Endothelial cell of umbilical vein (primary cell): ENCODE data around the gene CRY2. TPM values are rescaled to one million over a fixed set of nuclear protein-coding genes. Genes with fewer than 3 reads are reported as not detected.
"Not testable (repeated sequence)": the region's sequence is repeated elsewhere in the genome, so short reads cannot be mapped to it uniquely, and the experiment has no call there.

Experiments
- BruUV-seq: library from RNA; stranded (reverse); fragments of 400-500 nt; replicated peaks from 2 replicates; lab custom pipeline; 2021; lab: Mats Ljungman, UMichigan
- CTCF ChIA-PET: fragments of 300-600, 350-600 bp; sonication (Branson Sonifier 250); formaldehyde crosslinking; loops from one replicate; lab custom pipeline; 2021; ENCODE audit warnings: antibody characterized with exemption, inconsistent platforms; lab: Charles Lee
- POLR2A ChIA-PET: fragments of 300-600, 350-600 bp; sonication (Branson Sonifier 250); formaldehyde crosslinking; loops from one replicate; lab custom pipeline; 2021; ENCODE audit warnings: antibody characterized with exemption, inconsistent platforms; lab: Charles Lee
- DNase-seq: peaks from one replicate; pipeline ENCODE4 v3.0.0-alpha.2; 2011; ENCODE audit warnings: low read depth, low spot score
- FAIRE-seq: peaks from 2 replicates; lab custom pipeline; 2011; peaks lifted over from hg19 to GRCh38; lab: Jason Lieb, UNC
- H2AFZ ChIP-seq: 2 replicates; pipeline ENCODE4 v1.6.0; 2012; ENCODE audit warnings: low read depth, low read length, control low read depth, inconsistent platforms
- H3K27ac ChIP-seq: 2 replicates; pipeline ENCODE4 v1.5.1; 2011; ENCODE audit warnings: low read depth, mild to moderate bottlenecking, control low read depth, low read length, moderate library complexity; ENCODE audit not compliant: insufficient read depth
- H3K27me3 ChIP-seq, 2 experiments: 2 replicates each; pipeline versions ENCODE4 v1.6.0 to v1.6.1; 2011; ENCODE audit warnings: low read length in 2 of 2, mixed read lengths in 1 of 2; ENCODE audit not compliant: control insufficient read depth in 2 of 2, insufficient read depth in 2 of 2
- H3K36me3 ChIP-seq, 2 experiments: 2 replicates in 1 of 2; 3 replicates in 1 of 2; pipeline ENCODE4 v1.5.1; 2011; ENCODE audit warnings: low read length in 2 of 2, mild to moderate bottlenecking in 1 of 2, moderate library complexity in 1 of 2; ENCODE audit not compliant: control insufficient read depth in 2 of 2, insufficient read depth in 2 of 2; ENCODE audit errors: extremely low read depth in 1 of 2
- H3K4me1 ChIP-seq: 3 replicates; pipeline ENCODE4 v1.5.1; 2011; ENCODE audit warnings: mild to moderate bottlenecking, low read length; ENCODE audit not compliant: control insufficient read depth, insufficient read depth; ENCODE audit errors: extremely low read depth
- H3K4me2 ChIP-seq: 2 replicates; pipeline ENCODE4 v1.6.1; 2011; ENCODE audit warnings: low read length, control low read depth, mixed read lengths; ENCODE audit not compliant: insufficient read depth
- H3K4me3 ChIP-seq, 3 experiments: fragments of 200-600 bp in 1 of 3; sonication (generic), shearing (Covaris generic) in 1 of 3; replicated peaks in 1 of 3; 2 replicates each; pipeline ENCODE4 v1.5.1; 2011 to 2016; ENCODE audit warnings: control low read depth in 3 of 3, low read length in 3 of 3, mild to moderate bottlenecking in 2 of 3, inconsistent platforms in 1 of 3, low read depth in 1 of 3, moderate library complexity in 1 of 3; ENCODE audit not compliant: insufficient read depth in 1 of 3
- H3K79me2 ChIP-seq: 2 replicates; pipeline ENCODE4 v1.6.0; 2012; ENCODE audit warnings: low read length, inconsistent platforms; ENCODE audit not compliant: control insufficient read depth, insufficient read depth
- H3K9ac ChIP-seq: replicated peaks from 2 replicates; pipeline ENCODE3; 2011; ENCODE audit warnings: low read length, control low read depth; ENCODE audit not compliant: insufficient read depth; ENCODE audit errors: extremely low read depth
- H3K9me1 ChIP-seq: replicated peaks from 3 replicates; pipeline ENCODE4 v1.6.0; 2011; ENCODE audit warnings: mild to moderate bottlenecking, low read length; ENCODE audit not compliant: control insufficient read depth, insufficient read depth; ENCODE audit errors: extremely low read depth
- H3K9me3 ChIP-seq: replicated peaks from 2 replicates; pipeline ENCODE4 v1.5.1; 2012; ENCODE audit warnings: low read length, inconsistent platforms; ENCODE audit not compliant: control insufficient read depth, insufficient read depth
- H4K20me1 ChIP-seq: replicated peaks from 2 replicates; pipeline ENCODE3; 2011; ENCODE audit warnings: mild to moderate bottlenecking, low read length; ENCODE audit not compliant: control insufficient read depth, insufficient read depth; ENCODE audit errors: extremely low read depth
- EZH2 ChIP-seq: IDR thresholded peaks from 2 replicates; pipeline ENCODE4 v1.6.1; 2012; ENCODE audit warnings: borderline replicate concordance, low read depth, mild to moderate bottlenecking, moderate library complexity, low read length, inconsistent platforms; ENCODE audit not compliant: severe bottlenecking
- FOS ChIP-seq: IDR thresholded peaks from 2 replicates; pipeline ENCODE4 v1.6.1; 2011; ENCODE audit warnings: mild to moderate bottlenecking, low read length, moderate library complexity, borderline replicate concordance; ENCODE audit not compliant: insufficient read depth
- GATA2 ChIP-seq: IDR thresholded peaks from 2 replicates; pipeline ENCODE4 v1.7.0; 2011; ENCODE audit warnings: low read depth, mild to moderate bottlenecking, moderate library complexity, mixed read lengths, low read length; ENCODE audit not compliant: insufficient read length, insufficient read depth
- JUN ChIP-seq: IDR thresholded peaks from 2 replicates; pipeline ENCODE4 v1.6.1; 2011; ENCODE audit warnings: borderline replicate concordance, low read depth; ENCODE audit not compliant: insufficient read length, insufficient read depth
- MAX ChIP-seq: IDR thresholded peaks from 2 replicates; pipeline ENCODE4 v1.6.1; 2011; ENCODE audit not compliant: insufficient read depth, insufficient read length
- MYC ChIP-seq: IDR thresholded peaks from one replicate; pipeline ENCODE4 v1.6.1; 2011; ENCODE audit warnings: mild to moderate bottlenecking, low read depth, low read length
- POLR2A ChIP-seq: IDR thresholded peaks from 2 replicates; pipeline ENCODE4 v1.6.1; 2012; ENCODE audit warnings: low read depth, mild to moderate bottlenecking, control low read depth, low read length
- POLR2AphosphoS5 ChIP-seq: IDR thresholded peaks from 2 replicates; pipeline ENCODE4 v1.6.1; 2012; ENCODE audit warnings: low read depth, mild to moderate bottlenecking, control low read depth, low read length, moderate library complexity; ENCODE audit not compliant: insufficient read depth
- dilution Hi-C: fragments of 300-500 bp; cut with MboI; formaldehyde crosslinking; loops from one replicate; pipeline ENCODE4 v1.15.0; 2019; ENCODE audit warnings: low sequenced_read_pairs; ENCODE audit not compliant: extremely low pct_ligation_motif_present
- intact Hi-C: fragments of 100-400 bp; cut with micrococcal nuclease; formaldehyde crosslinking; loops from one replicate; pipeline ENCODE4 v1.10.0; 2022
- polyA plus RNA-seq, 4 experiments: library from polyadenylated mRNA; depleted of rRNA in 3 of 4; stranded (reverse) in 3 of 4; unstranded in 1 of 4; fragments of >200 nt; gene quantifications; 2 replicates each; pipeline versions ENCODE4 v1.2.1 to v1.2.3, GENCODE V29; 2011 to 2012; ENCODE audit warnings: missing spikeins in 1 of 4
- total RNA-seq: library from RNA; stranded (reverse); gene quantifications from 2 replicates; pipeline ENCODE4 v1.2.3, GENCODE V29; 2021
- TF ChIP-seq, protein P1 (sequence below), 2 donors: IDR thresholded peaks; 1 replicate in 1 of 2; 2 replicates in 1 of 2; pipeline ENCODE4 v1.5.1; 2011; ENCODE audit warnings: low read length in 2 of 2, mild to moderate bottlenecking in 2 of 2, moderate library complexity in 2 of 2, control low read depth in 1 of 2, inconsistent platforms in 1 of 2, low read depth in 1 of 2; ENCODE audit not compliant: insufficient read depth in 1 of 2; ENCODE audit errors: extremely low read depth in 1 of 2

The CRY2 gene
- total and polyA plus RNA-seq, 2 donors (not counting 3 experiments of a cell fraction or from before 2014, with no cell fraction given): 7.7 to 11.7 TPM

GRCh38 chr11:45820211-45820857, 26.9 kb upstream of the CRY2 start:
- Histone ChIP-seq H3K4me3 (no peak overlapping the region), H3K79me2 (no peaks in the 10 kb centered on the region), H3K9me1 (no peaks in the 10 kb centered on the region), H3K4me2 (no peak overlapping the region), H3K36me3 (no peaks in the 10 kb centered on the region), H3K27ac (no peak overlapping the region), H3K9me3 (no peaks in the 10 kb centered on the region), H3K9ac (no peak overlapping the region), H4K20me1 (no peaks in the 10 kb centered on the region), H3K27me3 (peaks cover 3 to 8% of the 10 kb centered on the region in 2 experiments), H2AFZ (no peak overlapping the region), H3K4me1 (no peaks in the 10 kb centered on the region)
- POLR2A ChIA-PET: no interaction called here
- FAIRE-seq: no peak
- no peak for TF ChIP-seq JUN
- TF ChIP-seq MAX: no peak
- TF ChIP-seq, protein P1, sequence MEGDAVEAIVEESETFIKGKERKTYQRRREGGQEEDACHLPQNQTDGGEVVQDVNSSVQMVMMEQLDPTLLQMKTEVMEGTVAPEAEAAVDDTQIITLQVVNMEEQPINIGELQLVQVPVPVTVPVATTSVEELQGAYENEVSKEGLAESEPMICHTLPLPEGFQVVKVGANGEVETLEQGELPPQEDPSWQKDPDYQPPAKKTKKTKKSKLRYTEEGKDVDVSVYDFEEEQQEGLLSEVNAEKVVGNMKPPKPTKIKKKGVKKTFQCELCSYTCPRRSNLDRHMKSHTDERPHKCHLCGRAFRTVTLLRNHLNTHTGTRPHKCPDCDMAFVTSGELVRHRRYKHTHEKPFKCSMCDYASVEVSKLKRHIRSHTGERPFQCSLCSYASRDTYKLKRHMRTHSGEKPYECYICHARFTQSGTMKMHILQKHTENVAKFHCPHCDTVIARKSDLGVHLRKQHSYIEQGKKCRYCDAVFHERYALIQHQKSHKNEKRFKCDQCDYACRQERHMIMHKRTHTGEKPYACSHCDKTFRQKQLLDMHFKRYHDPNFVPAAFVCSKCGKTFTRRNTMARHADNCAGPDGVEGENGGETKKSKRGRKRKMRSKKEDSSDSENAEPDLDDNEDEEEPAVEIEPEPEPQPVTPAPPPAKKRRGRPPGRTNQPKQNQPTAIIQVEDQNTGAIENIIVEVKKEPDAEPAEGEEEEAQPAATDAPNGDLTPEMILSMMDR (IDR thresholded peaks at IDR 0.05; ENCODE audit: extremely low read depth in 1 of 2, insufficient read depth in 1 of 2, low read depth in 1 of 2, low read length in 2 of 2): no peak
- TF ChIP-seq GATA2: no peak
- no peak for TF ChIP-seq POLR2AphosphoS5
- no peak for TF ChIP-seq FOS
- no peak for TF ChIP-seq MYC
- TF ChIP-seq POLR2A: no peak
- TF ChIP-seq EZH2: no peak
- no TSS peak for BruUV-seq
- dilution Hi-C loops: no loop called here
- DNase-seq: no peak
- CTCF ChIA-PET: interaction anchor here (1.9 kb wide), 1 partner anchor 9 kb away, joined by 4 read pairs; no protein-coding TSS in a partner anchor
- intact Hi-C loops: no loop called here

DNA sequence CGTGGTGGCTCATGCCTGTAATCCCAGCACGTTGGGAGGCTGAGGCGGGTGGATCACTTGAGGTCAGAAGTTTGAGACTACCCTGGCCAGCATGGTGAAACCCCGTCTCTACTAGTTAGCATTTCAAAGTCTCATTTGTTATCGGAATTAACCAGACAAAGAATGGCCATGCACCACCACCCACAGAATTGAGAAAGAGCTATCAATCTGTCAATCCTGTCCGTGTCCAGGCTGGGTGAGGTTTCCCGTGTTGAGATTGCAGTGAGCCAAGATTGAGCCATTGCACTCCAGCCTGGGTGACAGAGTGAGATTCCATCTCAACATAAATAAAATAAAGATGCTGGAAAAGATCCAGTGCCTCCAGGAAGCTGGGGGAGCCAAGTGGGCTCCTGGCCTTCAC, 20.8 kb upstream of the CRY2 start:
- H3K4me1 ChIP-seq, H3K4me2 ChIP-seq, H3K9ac ChIP-seq, H3K9me3 ChIP-seq, H3K9me1 ChIP-seq, intact Hi-C loops, H4K20me1 ChIP-seq, H3K36me3 ChIP-seq, H3K79me2 ChIP-seq, H3K4me3 ChIP-seq, dilution Hi-C loops, POLR2A ChIA-PET, DNase-seq, H2AFZ ChIP-seq, H3K27ac ChIP-seq, BruUV-seq: not testable (repeated sequence)
- FAIRE-seq: peak; percentile 100
- H3K27me3 ChIP-seq: peaks cover 28 to 35% of the 10 kb centered on the region in 2 experiments
- CTCF ChIA-PET: interaction anchor here (1.0 kb wide), 1 partner anchor 21 kb away, joined by 3 read pairs; the partner anchor contains the start of gene CRY2
